SK-N-SH treated with all-trans-retinoic acid at 6 μM for 48 hours (cell line): Measurements from ENCODE around the gene MUC5B.

ENCODE experiments used
- PATZ1 ChIP-seq: fragments of 250-450 bp; sonication (Bioruptor Pico); IDR thresholded peaks from 2 replicates; pipeline ENCODE4 v1.8.0; 2020; ENCODE audit warnings: mild to moderate bottlenecking, moderate library complexity, borderline replicate concordance
- RARB ChIP-seq: fragments of 250-450 bp; sonication (Bioruptor Pico); IDR thresholded peaks from 2 replicates; pipeline ENCODE4 v1.8.0; 2021; ENCODE audit warnings: mild to moderate bottlenecking, moderate library complexity
- SNAI2 ChIP-seq: fragments of 250-450 bp; sonication (Bioruptor Pico); IDR thresholded peaks from 2 replicates; pipeline ENCODE4 v1.5.0; 2020; ENCODE audit warnings: mild to moderate bottlenecking, moderate library complexity
- TCF4 ChIP-seq: fragments of 250-450 bp; sonication (Bioruptor Pico); IDR thresholded peaks from 2 replicates; pipeline ENCODE4 v1.8.0; 2021; ENCODE audit warnings: mild to moderate bottlenecking, moderate library complexity, borderline replicate concordance
- TSHZ2 ChIP-seq: fragments of 250-450 bp; sonication (Bioruptor Pico); IDR thresholded peaks from 2 replicates; pipeline ENCODE4 v1.5.0; 2020; ENCODE audit warnings: mild to moderate bottlenecking, moderate library complexity
- ZNF565 ChIP-seq: fragments of 450-650 bp; formaldehyde crosslinking; conservative IDR thresholded peaks from 2 replicates; pipeline ENCODE4 v1.5.0; 2020; ENCODE audit warnings: low read depth, mild to moderate bottlenecking, moderate library complexity
- TF ChIP-seq, protein P1 (sequence below): fragments of 250-450 bp; sonication (Bioruptor Pico); IDR thresholded peaks from 2 replicates; pipeline ENCODE4 v1.8.0; 2021; ENCODE audit warnings: low read depth, mild to moderate bottlenecking, moderate library complexity, borderline replicate concordance

GRCh38 chr11:1199241-1199750 lies 23.6 kb upstream of the MUC5B start:
- no peak for TF ChIP-seq SNAI2 (CRISPR knock-in tag)
- no peak for TF ChIP-seq RARB (CRISPR knock-in tag)
- TF ChIP-seq PATZ1 (CRISPR knock-in tag) = no peak
- no peak for TF ChIP-seq TSHZ2 (CRISPR knock-in tag)
- TF ChIP-seq, protein P1, sequence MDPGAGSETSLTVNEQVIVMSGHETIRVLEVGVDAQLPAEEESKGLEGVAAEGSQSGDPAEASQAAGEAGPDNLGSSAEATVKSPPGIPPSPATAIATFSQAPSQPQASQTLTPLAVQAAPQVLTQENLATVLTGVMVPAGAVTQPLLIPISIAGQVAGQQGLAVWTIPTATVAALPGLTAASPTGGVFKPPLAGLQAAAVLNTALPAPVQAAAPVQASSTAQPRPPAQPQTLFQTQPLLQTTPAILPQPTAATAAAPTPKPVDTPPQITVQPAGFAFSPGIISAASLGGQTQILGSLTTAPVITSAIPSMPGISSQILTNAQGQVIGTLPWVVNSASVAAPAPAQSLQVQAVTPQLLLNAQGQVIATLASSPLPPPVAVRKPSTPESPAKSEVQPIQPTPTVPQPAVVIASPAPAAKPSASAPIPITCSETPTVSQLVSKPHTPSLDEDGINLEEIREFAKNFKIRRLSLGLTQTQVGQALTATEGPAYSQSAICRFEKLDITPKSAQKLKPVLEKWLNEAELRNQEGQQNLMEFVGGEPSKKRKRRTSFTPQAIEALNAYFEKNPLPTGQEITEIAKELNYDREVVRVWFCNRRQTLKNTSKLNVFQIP (CRISPR knock-in tag) = no peak
- no peak for TF ChIP-seq ZNF565 (CRISPR knock-in tag)
- no peak for TF ChIP-seq TCF4 (CRISPR knock-in tag)
